ENCODE measurements around the gene GLDN. TPM values are rescaled to one million over a fixed set of nuclear protein-coding genes. Genes with fewer than 3 reads are reported as not detected.

GLDN gene
- total RNA-seq, 1 experiment from 2014 or later: 0.57 TPM

GRCh38 chr15:51325167-51325566 is 16.3 kb upstream of the GLDN start:
- Histone ChIP-seq H3K36me3 (ENCODE audit: control insufficient read depth, insufficient read depth, low read length) (no peaks in the 10 kb centered on the region), H3K4me1 (ENCODE audit: control insufficient read depth, insufficient read depth, low read length) (no peaks in the 10 kb centered on the region), H3K27me3 (ENCODE audit: control insufficient read depth, insufficient read depth, low read length) (0 out of 2 replicates have a peak, but pooled peaks cover 3% of the 10 kb centered on the region), H3K27ac (ENCODE audit: low read length) (no peak overlapping the region), H3K9me3 (ENCODE audit: control insufficient read depth, insufficient read depth, low read depth, low read length) (no peaks in the 10 kb centered on the region), H3K4me3 (ENCODE audit: low read depth in 2 of 2, low read length in 2 of 2) (no peak overlapping the region)
- POLR2A ChIA-PET: no interaction called here
- ATAC-seq (no peak), DNase-seq (ENCODE audit: low read depth, low spot score) (no peak)
- in situ Hi-C loops (cut with HindIII; ENCODE audit: low pct_unique_long_range_greater_than_20kb, low sequenced_read_pairs) (no loop called here), intact Hi-C loops (cut with micrococcal nuclease; ENCODE audit: unreplicated experiment) (no loop called here)
- no TSS peak for BruUV-seq (replicated peaks)
- TF ChIP-seq TCF7L2 (IDR thresholded peaks at IDR 0.05; ENCODE audit: low read depth, low read length) (no peak), POLR2AphosphoS5 (IDR thresholded peaks at IDR 0.05; ENCODE audit: low read depth, low read length) (no peak)
- TF ChIP-seq, protein P1, sequence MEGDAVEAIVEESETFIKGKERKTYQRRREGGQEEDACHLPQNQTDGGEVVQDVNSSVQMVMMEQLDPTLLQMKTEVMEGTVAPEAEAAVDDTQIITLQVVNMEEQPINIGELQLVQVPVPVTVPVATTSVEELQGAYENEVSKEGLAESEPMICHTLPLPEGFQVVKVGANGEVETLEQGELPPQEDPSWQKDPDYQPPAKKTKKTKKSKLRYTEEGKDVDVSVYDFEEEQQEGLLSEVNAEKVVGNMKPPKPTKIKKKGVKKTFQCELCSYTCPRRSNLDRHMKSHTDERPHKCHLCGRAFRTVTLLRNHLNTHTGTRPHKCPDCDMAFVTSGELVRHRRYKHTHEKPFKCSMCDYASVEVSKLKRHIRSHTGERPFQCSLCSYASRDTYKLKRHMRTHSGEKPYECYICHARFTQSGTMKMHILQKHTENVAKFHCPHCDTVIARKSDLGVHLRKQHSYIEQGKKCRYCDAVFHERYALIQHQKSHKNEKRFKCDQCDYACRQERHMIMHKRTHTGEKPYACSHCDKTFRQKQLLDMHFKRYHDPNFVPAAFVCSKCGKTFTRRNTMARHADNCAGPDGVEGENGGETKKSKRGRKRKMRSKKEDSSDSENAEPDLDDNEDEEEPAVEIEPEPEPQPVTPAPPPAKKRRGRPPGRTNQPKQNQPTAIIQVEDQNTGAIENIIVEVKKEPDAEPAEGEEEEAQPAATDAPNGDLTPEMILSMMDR (IDR thresholded peaks at IDR 0.05): no peak
- CTCF ChIA-PET: interaction anchor here (0.6 kb wide), 1 partner anchor 78 kb away, joined by 8 read pairs; no protein-coding TSS in a partner anchor

GRCh38 chr15:51327081-51327480 is 14.4 kb upstream of the GLDN start:
- POLR2A ChIA-PET: no interaction called here
- CTCF ChIA-PET: no interaction called here

More at GRCh38 chr15:51327081-51327480, 14.4 kb upstream of the GLDN start:
- no peak overlapping the region for H3K4me3 ChIP-seq (ENCODE audit: low read depth in 2 of 2, low read length in 2 of 2)
- intact Hi-C loops (cut with micrococcal nuclease; ENCODE audit: unreplicated experiment) (no loop called here), in situ Hi-C loops (cut with HindIII; ENCODE audit: low pct_unique_long_range_greater_than_20kb, low sequenced_read_pairs) (no loop called here)
- TF ChIP-seq TCF7L2 (IDR thresholded peaks at IDR 0.05; ENCODE audit: low read depth, low read length) (no peak), SIN3A (IDR thresholded peaks at IDR 0.05; ENCODE audit: borderline replicate concordance, insufficient read depth, low read depth, low read length) (no peak), REST (IDR thresholded peaks at IDR 0.05; ENCODE audit: insufficient read depth in 1 of 2, low read depth in 2 of 2, low read length in 1 of 2) (no peak), POLR2AphosphoS5 (IDR thresholded peaks at IDR 0.05; ENCODE audit: low read depth, low read length) (no peak)
- TF ChIP-seq, protein P1 (IDR thresholded peaks at IDR 0.05): no peak
- H3K9me3 ChIP-seq (ENCODE audit: control insufficient read depth, insufficient read depth, low read depth, low read length): no peaks in the 10 kb centered on the region
- DNase-seq (ENCODE audit: low read depth, low spot score): no peak
- no peaks in the 10 kb centered on the region for H3K36me3 ChIP-seq (ENCODE audit: control insufficient read depth, insufficient read depth, low read length)
- no peaks in the 10 kb centered on the region for H3K4me1 ChIP-seq (ENCODE audit: control insufficient read depth, insufficient read depth, low read length)
- no peak overlapping the region for H3K27ac ChIP-seq (ENCODE audit: low read length)
- ATAC-seq: no peak
- H3K27me3 ChIP-seq (ENCODE audit: control insufficient read depth, insufficient read depth, low read length): peaks cover 8% of the 10 kb centered on the region
- BruUV-seq (replicated peaks): no TSS peak
